ENCODE data around the gene VWF.
"Not testable (repeated sequence)": the region's sequence is repeated elsewhere in the genome, so short reads cannot be mapped to it uniquely, and the experiment has no call there.

Gene VWF

DNA sequence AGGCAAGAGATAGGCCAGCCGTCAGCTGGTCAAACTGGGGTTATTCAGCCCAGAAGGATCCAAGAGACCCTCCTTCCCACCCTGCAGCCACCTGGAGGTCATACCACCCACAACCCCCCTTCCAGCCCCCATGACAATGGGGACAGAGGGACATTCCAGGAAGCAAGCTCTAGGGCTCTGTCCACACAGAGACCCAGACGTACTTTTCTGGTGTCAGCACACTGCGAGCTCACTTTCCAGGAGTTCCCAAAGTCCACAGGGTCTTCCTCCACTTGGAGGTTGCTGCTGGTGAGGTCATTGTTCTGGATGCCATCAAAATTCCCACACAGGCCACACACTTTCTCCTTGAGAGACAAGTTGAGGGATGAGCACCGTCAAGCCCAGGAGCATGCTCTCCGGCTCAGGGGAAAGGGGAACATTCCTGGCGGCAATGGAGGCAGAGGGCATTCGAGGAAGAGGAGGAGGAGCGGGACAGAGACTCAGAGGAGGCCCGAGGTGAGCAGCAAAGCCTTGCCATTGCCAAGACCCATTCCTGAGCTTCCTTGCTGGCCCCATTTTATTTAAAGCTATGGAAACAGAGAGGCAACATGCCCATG lies 98.7 kb downstream of the VWF start:
- DNase-seq, result not testable (repeated sequence)

DNA sequence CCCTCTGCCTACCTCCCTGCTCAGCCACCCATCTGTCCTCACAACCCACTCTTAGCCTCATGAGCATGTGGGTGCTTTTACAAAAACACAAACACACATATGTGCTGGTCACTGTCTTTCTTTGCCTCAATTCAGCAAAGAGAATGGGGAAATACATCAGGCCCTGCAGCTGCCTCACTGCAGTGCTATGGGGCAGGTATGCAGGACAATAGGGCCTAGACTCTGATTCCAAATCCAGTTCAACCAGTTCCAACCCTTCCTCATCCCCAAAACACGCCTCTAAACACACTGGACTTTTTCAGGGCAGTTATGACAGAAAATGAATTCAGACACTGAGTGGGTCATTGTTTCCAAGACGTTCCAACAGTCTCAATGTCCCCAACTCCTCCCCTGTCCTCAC lies 100.4 kb downstream of the VWF start:
- not testable (repeated sequence) for DNase-seq

DNA sequence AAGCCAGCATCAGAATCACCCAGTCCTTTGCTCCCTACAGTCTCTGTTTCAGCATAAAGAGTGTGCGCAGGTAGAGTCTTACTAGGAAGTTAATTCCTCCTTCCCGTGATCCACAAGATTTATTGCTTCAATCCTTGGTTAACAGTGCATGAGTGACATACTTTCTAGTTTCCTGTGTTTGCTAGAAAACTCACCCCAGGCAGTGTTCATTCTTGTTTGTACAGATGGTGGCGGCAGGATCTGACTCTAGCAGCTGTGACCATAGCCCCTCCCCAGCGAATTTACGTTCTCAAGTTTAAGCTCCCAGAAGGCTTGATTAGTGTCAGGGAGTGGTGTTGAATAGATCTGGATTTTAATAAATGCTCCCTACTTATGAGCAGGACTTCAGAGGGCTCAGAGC lies 103.5 kb downstream of the VWF start:
- peak in 1 of 2 experiments; percentile 3 for DNase-seq

DNA sequence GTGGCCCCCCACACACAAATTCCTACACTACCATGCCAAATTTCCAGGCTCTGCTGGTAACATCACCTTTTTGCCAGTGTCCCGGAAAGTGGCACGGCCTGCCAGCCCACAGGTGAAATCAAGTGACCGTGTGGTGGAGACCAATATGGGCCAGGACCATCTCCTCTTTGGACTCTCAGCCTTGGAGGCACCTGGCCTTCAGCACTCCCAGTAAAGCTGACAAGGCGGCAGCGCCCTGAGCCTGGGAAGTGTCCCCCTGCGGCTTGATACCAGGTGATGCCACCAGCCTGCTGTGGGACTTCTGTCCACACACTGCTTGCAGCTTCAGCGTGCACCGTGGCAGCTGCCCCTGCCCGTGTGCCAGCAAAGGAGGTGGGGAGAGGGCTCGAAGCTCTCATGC lies 104.0 kb downstream of the VWF start:
- not testable (repeated sequence) for DNase-seq

DNA sequence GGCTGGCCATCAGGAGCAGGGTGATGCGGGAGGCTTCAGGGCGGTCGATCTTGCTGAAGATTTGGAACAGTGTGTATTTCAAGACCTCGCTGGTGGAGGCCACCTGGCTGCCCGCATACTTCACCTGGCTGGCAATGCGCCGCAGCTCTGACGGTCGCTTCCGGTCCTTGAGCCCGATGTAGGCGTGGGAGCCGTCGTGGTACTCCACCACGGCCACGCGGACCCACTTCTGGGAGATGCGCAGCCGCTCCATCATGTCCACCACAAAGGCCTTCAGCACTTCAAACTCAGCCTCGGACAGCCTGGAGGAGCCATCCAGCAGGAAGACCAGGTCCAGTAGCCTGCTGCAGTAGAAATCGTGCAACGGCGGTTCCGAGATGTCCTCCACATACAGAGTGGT lies 105.2 kb downstream of the VWF start:
- not testable (repeated sequence) for DNase-seq

DNA sequence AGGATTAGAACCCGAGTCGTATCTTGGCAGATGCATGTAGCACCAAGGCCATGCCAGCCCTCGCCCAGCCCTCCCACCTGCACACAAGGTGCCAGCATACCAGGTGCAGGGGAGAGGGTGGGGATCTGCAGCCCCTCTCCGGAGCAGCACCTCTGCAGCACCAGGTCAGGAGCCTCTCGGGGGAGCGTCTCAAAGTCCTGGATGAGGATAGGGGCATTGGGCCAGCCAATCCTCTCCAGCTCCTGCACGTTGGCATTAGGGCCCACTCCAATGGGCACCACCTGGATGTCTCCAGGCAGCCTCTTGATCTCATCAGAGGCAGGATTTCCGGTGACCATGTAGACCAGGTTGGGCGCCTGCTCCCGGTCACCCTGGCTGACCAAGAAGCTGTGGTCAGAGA lies 106.2 kb downstream of the VWF start:
- no peak for DNase-seq

DNA sequence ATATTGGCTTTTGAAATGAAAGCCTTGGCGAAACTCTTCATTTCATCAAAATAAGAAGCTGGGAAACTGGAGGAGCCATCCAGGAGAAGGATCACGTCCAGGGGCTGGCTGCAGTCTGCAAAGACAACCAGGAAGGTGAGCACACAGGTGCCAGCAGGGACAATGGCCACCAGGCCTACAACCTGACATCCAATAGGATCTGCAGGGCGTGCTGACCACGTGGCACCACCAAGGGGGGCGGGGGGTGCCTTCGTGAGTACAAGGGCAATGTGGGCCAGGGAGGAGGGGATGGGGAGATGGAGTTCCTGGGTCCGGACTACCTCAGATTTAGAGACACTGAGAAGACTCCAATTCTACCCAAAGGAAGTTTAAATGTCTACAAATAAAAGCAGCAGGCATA lies 107.7 kb downstream of the VWF start:
- DNase-seq, result no peak

DNA sequence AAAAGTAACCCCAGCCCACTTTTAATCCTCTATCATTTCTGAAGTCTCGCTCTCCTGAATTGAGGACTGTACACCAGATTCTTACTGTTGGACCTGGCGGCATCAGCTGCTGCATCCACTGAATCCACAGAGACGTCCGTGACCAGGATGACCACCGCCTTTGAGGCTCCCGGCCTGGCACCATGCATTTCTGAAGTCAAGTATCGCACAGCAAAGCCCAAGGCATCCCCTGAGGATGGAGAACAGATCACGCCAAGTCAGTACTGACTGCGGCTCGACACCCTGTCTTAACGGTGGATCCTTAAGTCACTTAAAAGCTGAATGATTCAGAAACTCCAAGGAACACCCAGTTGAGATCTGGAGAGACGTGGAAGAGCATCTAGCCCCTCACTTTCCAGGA lies 108.5 kb downstream of the VWF start:
- not testable (repeated sequence) for DNase-seq

DNA sequence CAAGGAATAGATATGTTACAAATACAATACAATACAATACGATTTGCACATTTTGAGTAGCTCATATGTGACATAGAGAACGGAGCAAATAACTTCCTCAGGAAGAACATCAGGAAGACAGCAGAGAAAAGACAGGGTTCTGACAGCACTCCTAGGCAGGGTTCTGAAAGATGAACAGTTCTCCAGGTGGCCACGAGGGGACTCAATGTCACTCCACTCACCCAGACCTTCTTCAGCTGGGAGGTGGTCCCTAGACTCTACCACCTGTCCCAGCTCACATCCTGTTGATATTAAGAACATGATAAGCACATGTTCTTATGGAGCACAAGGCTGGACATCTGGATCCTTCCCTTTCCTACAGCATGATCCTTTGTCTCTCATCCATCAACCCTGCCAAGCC lies 109.2 kb downstream of the VWF start:
- DNase-seq, result not testable (repeated sequence)

DNA sequence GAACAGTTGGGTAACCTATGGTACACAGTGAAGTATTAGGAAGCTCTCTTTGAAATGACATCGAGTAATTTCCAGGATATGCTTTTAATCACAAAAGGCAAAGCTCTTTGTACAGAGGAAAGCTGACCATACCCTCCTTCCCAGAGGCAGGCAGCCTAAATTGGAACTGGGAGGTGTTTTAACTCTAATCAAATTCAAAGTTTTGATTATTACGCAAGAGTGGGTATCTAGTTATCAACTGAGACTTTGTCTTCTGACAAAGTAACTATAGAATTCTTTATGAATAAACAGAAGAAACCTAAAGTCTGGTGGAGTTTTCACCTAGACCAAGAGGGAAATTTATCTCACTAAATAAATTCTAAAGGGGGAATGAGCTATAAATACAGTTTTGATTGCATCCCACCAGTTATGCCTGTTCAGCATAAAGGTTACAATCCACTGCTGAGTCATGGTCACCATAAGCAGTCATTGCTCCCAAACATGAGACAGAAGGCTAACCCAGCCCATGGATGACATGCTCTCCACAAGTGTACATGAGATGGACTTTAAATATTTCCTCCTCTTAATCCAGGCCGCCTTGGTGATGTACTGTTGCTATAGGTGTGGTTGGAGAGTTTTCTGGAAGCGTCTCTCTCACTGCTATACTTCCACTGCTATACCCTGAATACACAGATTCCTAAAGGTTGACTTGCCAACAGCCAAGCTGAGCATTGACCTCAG lies 113.7 kb downstream of the VWF start:
- DNase-seq, result not testable (repeated sequence)

DNA sequence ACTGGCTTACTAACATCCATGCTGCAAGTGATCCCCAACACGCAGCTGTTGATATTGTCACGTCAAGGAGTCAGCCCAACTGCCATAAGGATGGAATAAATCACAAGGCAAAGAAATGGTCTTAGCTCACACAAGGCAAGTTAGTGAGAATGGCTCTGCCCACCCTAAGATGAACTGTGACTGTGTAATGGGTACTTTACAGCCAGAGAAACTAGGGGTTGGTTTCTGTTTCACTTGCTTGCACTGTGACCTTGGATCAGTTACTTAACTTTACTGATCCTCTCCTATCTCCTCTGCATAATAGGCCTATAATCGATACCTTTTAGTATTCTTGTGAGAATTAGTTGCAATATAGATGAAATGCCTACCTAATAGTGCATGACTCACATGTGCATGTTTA lies 127.2 kb downstream of the VWF start:
- no peak for DNase-seq

DNA sequence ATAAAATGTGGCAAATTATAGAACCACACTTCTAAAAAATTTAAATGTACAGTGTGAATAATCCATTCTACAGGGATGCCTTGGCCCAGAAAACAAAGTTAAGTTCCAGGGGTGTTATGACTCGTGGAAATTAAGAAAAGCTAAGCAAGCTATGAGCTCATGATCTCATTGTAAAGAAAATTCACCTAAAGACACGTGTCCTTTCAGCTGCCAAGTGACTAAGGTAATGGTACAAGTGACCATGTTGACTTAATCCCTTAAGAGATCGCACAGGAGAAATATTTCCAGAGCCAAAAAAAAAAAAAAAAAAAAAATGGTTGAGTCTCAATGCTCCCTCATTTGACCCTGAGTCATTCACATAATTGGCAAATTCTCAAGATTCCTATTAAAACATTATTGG lies 128.0 kb downstream of the VWF start:
- no peak for DNase-seq

DNA sequence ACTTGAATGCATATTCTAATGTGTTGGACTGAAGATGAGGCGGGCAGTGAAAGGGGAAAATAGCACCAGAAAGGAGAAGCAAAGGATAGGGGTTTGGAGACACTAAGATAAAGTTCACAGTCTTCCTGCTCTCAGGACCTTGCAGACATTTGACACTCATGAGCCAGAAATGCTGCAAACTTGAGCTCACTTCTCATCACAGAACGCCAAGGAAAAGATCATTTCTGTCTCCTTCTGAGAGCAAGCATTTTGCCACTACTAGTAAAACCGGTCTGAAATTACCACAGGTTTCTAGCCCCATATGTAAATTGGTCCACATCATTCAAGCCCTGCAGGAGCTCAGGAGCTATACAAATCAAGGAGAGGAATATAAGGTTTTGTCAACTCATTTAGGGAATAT lies 134.8 kb downstream of the VWF start:
- no peak for DNase-seq

DNA sequence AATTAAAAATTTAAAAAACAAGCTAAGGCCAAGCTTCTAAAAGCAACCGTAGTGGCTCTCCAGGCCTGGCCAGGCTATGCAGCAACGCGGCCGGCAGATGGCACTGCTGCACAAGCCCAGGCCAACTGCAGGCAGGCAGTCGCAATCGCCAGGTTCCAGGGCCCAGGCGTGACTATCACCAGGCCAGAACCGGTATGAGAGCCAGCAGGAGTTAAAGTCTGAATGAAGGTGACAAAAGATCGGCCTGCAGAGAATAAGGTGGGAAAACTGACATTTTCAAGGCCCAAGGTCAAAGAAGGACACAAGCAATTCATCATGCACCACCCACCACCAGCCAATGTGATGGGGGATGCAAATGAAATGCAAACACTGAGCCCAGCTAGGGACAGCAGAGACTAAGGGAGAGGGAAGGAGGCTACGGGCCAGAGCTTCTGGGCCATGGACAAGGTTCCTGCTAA lies 135.8 kb downstream of the VWF start:
- DNase-seq, result peak in 1 of 2 experiments; percentile 30

DNA sequence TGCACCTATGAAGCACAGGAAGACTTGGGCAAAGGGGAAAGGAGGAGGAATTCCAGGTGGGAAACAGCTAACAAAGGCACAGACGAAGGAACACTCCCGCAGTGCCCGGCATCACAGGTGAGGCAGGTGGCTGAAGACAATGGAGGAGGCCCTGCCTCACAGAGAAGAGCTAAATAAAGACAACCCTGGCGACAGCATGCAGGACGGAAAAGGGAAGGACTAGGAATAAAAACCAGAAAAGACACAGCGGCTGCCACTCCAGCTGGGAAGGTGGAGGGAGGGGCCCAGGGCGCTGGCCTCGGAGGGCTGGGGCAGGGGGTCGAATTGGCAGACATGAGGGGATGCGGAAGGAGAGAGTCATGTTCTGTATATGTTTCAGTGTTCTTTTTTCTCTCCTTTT lies 136.4 kb downstream of the VWF start:
- DNase-seq, result no peak

DNA sequence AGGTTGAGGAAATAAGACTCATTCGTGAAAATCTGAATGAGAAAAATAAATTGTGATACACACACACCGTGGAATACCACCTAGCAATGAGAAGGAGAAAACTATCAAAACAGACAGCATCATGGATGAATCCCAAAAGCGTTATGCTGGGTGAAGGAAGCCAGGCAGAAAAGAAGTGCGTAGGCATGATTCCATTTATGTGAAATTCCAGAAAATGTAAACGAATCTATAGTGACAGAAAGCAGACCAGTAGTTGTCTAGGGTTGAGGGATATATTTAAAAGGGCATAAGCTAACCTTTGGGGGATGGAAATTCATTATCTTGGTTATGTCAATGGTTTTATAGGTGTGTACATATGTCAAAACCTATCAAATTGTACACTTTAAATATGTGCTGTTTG lies 136.9 kb downstream of the VWF start:
- no peak for DNase-seq

DNA sequence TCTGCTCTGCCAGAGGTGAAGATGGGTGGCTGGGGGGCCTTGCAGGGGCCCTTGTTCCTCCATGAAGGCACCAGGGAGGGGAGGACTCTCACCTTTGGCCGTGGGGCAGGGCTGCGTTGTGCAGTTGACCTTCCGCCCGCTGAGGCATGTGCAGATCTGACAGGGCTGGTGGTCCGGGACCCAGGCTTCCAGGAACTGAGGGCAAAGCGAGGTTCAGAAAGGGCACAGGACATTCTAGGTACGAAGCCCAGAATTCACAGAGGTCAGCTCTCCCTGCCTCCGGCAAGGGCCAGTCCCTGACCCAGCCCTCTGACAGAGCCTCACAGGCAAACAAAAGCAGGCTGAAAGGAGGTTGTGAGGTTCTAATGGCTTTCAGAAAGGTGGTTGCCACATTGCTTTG lies 139.0 kb downstream of the VWF start:
- DNase-seq, result no peak

DNA sequence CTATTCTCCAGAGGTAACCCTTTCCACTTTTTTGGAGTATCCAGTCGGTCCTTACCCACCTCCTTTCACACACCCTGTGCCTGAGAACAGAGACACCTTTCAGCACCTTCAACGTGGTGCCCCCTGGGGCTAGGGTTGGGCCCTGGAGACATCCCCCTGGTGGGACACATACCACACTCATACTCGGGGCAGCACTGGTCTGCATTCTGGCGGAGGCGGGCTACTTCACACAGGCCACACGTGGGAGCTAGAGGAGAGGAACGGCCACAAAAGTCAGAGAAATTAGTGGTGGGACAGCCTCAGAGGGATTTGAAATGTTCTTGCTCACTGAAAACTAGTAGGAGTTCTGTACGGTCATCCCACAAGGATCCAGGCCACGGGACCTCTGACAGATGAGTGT lies 139.6 kb downstream of the VWF start:
- no peak for DNase-seq

DNA sequence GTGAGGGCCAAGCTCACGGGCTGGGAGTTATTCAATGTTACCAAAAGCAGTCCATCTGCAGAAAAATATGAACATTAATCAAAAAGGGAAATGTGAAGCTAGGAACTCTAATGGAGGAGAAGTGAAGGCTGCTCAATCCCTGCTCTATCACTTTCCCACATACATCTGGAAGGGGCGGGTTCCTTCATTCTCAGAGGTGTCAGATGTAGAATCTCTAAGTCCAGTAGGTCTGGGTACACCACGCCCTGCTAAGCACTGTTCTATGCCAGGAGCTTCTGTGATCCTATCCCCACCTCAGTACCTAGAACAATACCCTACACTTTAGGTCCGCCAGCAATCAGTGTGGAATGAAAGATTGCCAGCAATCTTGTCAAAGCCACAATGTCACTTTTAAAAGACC lies 142.4 kb downstream of the VWF start:
- no peak for DNase-seq

DNA sequence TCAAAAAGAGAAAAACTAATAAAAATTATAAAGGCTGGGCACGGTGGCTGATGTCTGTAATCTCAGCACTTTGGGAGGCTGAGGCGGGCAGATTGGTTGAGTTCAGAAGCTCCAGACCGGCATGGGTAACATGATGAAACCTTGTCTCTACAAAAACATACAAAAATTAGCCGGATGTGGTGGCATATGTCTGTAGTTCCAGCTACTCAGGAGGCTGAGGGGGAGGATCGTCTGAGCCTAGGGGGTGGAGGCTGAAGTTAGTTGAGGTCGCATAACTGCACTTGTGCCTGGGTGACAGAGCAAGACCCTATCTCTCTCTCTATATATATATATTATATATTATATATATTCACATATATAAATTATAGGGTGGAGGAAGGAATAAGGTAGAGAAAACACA lies 146.9 kb downstream of the VWF start:
- DNase-seq, result no peak

DNA sequence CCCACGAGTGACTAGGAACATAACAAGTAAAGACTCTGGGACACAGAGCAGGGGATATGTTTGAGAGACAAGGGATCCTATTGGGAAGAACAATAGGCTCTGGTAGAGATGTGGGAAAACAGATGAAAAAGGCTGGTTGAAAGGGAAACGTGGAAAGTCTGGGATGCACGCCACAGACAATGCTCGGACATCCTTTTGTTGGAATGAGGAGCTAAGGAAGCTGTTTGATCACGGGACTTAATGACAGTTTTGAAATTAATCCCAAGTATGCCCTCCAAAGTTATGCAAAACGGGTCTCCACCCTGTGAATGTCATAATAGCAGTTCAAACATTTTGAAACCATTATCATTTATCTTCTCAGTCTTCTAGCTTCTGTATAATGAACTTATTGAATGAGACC lies 147.8 kb downstream of the VWF start:
- no peak for DNase-seq

DNA sequence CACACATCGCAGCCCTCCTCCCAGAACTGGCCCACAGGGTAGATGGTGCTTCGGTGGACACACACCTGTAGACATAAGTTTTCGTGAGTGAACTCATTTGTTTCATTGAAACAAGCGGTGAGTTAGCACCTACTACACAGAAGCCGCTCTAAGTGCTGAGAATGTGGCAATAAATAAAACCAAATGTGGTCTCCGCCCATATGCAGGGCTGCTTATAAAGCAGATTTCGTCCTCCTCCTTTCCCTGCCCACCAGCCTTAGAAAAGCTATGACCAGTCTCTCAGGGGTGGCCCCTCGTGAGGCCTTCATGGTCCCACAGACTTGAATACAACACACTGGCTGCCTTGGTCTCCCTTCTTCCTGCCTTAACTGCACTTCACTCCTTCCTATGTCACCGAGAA lies 148.3 kb downstream of the VWF start:
- DNase-seq, result no peak

DNA sequence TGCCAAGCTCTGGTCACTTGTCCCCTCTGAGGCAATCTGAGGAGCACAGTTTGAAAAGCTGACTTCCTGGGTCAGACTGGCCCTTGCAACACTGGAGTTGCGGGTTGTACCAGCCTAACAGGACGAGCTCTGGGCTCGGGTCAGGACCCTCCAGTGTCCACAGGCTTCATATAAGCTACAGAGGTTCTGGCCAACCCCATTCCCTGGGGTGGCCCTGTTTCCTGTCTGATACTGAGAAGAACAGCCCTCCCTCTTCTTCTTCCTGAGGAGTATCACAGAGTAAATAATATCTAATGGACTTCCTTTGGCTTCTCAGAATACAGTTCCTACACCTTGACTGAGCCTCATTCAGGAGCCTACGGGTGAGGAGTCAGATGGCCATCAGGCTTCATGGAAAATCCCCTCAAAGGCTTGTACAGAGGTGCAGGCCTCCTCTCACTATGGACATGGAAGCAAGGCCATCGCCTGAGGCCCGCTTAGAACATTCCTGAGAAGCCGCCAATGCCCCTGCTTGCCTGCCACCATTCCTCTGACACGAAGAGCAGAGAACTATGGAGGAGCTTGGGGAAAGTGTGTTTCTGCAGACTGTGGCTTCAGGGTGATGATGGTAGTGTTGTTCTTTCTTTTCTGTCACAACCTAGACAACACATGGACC lies 150.9 kb downstream of the VWF start:
- DNase-seq, result no peak

DNA sequence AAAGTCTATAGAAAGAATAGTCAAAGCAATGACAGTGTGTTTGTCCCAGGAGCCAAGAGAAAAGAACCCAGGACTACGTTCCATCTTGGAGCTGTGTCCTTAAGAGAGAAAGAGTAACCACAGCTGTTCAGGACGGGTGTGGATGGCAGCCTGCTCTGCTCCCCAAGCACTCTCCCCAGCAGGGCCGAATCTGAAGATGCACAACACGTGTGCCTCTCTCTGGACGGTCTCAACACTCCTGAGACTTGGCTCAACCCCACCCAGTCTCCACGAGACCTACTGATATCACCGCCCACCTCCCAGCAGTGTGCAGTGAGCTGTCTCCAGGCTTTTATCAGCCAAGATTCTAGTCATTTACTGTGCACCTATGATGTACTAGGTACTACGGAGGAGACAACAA lies 152.1 kb downstream of the VWF start:
- DNase-seq, result no peak
